ACC112 (cell line): Measurements from ENCODE around the gene SLC25A25.

Source experiments
- H2AFZ ChIP-seq: fragments of 200-600 bp; sonication (generic); one replicate; pipeline ENCODE4 v1.6.0; 2017; ENCODE audit warnings: antibody characterized with exemption, low read length; ENCODE audit not compliant: unreplicated experiment
- H3K27ac ChIP-seq: fragments of 200-600 bp; sonication (generic); 2 replicates; pipeline ENCODE4 v1.5.1; 2014; ENCODE audit warnings: low read depth, mild to moderate bottlenecking, antibody characterized with exemption, low read length, moderate library complexity
- H3K27me3 ChIP-seq: fragments of 200-600 bp; sonication (generic); 2 replicates; pipeline ENCODE4 v1.6.1; 2014; ENCODE audit warnings: mild to moderate bottlenecking, antibody characterized with exemption, low read length, moderate library complexity, mixed read lengths; ENCODE audit not compliant: insufficient read depth
- H3K36me3 ChIP-seq: fragments of 200-600 bp; sonication (generic); 2 replicates; pipeline ENCODE4 v1.6.1; 2016; ENCODE audit warnings: mild to moderate bottlenecking, antibody characterized with exemption, low read length, moderate library complexity, mixed read lengths; ENCODE audit not compliant: insufficient read depth
- H3K4me1 ChIP-seq: fragments of 200-600 bp; sonication (generic); one replicate; pipeline ENCODE4 v1.6.1; 2016; ENCODE audit warnings: low read length, mixed read lengths; ENCODE audit not compliant: insufficient read depth, unreplicated experiment, control insufficient read depth
- H3K4me3 ChIP-seq: fragments of 200-600 bp; sonication (generic); 2 replicates; pipeline ENCODE4 v1.5.1; 2014; ENCODE audit warnings: mild to moderate bottlenecking, low read depth, low read length
- H3K79me2 ChIP-seq: fragments of 200-600 bp; sonication (generic); one replicate; pipeline ENCODE4 v1.6.0; 2016; ENCODE audit warnings: low read length; ENCODE audit not compliant: control insufficient read depth, unreplicated experiment, insufficient read depth

The SLC25A25 gene

DNA sequence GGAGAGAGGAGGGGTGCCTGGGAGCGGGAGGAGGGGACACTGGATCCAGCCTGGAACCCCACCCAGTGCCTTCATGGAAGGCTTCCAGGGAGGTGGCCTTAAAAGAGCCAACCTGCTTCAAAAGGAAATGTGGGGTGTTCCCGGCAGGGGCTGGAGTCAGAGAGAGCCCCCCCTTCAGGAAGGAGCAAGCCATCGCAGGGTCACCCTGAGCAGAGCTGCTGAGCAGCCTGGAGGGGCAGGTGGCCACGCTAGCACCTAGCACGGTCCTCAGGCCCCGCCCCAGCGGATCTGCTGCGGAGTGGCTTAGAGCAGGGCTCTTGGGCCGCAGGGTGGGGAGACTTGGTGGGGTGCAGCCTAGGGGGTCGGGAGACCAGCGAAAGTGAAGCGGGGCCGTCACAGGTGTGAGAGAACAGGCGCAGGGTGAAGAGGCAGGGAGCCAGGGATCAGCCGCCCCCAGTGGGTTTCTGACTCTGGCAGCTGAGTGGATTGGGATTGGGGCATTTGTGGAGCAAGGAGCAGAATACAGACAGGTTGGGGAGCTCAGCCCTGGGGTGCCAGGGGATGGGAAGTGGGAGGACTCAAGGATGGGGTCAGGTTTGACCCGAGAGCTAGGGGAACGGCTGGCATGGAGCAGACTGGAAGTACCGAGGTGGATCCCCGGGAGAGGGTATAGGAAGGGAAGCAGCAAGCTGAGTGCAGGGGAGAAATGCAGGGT is 82.7 kb downstream of the SLC25A25 start:
- no peak overlapping the region for H3K27ac ChIP-seq

DNA sequence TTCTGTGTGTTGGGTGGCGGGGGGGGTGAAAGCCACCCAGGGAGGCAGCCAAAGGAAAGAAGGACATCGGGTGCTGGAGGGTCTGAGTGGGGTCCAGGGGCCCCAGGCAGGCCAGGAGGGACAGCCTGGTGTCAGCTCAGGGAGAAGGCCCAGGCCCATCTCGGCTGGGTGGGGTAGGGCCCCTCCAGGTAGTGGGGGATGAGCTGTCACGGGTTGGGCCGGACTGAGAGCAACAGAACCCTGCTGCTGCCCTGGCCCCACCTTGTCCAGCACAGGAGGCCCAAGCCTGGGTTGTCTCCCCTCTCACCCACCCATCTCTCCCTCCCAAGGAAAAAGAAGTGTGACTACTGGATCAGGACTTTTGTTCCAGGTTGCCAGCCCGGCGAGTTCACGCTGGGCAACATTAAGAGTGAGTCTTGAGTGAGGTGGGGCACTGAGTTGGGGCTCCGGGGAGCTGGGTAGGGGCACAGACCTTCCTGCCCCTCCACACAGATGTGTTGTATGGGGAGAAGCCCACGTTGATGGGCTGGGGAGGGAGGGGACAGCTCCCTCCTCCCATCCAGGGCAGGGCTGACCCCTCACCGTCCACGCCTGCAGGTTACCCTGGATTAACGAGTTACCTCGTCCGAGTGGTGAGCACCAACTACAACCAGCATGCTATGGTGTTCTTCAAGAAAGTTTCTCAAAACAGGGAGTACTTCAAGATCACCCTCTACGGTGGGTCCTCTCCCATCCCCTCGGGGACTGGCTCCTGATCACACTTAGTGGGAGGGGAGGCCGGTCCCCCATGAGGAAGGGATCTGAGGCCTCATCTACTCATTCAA is 83.5 kb downstream of the SLC25A25 start:
- Histone ChIP-seq H3K79me2 (no peaks in the 10 kb centered on the region), H2AFZ (no peak overlapping the region), H3K4me1 (no peaks in the 10 kb centered on the region), H3K36me3 (no peaks in the 10 kb centered on the region), H3K27me3 (no peaks in the 10 kb centered on the region), H3K4me3 (no peak overlapping the region), H3K27ac (no peak overlapping the region)

More for the DNA sequence above, 82.7 kb downstream of the SLC25A25 start:
- Histone ChIP-seq H2AFZ (no peak overlapping the region), H3K36me3 (no peaks in the 10 kb centered on the region), H3K4me3 (no peak overlapping the region), H3K27me3 (no peaks in the 10 kb centered on the region), H3K4me1 (no peaks in the 10 kb centered on the region), H3K79me2 (no peaks in the 10 kb centered on the region)

DNA sequence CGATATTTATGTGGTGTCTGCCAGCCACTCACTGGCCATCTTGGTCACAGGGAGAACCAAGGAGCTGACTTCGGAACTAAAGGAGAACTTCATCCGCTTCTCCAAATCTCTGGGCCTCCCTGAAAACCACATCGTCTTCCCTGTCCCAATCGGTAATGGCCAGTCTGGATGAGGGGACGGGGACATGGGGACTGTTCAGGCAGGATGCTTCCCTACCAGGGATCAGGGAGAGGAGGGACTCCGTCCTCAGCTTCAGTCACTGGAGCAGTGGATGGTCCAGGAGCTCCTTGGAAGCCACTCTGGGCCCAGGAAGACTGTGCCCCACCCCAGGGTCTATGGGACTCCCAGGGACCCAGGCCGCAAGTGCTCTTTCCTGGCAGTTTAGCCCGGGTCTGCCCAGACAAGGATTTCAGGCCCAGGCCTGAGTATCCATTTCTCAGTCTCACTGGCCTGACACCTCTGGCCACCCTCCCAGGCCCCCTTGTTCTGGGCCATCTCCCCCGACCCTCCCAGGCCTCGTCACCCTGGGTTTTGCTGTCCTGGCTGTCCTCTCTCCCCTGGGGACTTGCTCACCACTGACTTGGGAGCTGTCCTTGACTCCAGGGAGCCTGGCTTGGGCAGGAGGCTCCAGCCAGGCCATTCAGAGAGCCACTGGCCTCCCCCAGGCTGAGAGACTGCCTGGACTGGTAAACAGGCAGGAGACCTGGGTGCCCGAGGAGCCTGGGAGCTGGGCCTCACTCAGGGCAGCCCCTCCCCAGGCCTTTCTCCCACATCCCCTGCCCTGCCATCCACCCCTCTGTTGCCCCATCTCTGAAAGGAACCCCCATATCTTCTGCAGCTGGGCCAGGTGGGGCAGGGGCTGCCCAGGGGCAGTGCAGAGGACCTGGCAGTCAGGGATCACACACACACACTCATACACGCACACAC is 84.4 kb downstream of the SLC25A25 start:
- no peak overlapping the region for H3K4me3 ChIP-seq
- no peaks in the 10 kb centered on the region for H3K36me3 ChIP-seq
- no peaks in the 10 kb centered on the region for H3K4me1 ChIP-seq
- H2AFZ ChIP-seq, result no peak overlapping the region
- H3K27me3 ChIP-seq, result no peaks in the 10 kb centered on the region
- H3K27ac ChIP-seq, result no peak overlapping the region
- no peaks in the 10 kb centered on the region for H3K79me2 ChIP-seq

DNA sequence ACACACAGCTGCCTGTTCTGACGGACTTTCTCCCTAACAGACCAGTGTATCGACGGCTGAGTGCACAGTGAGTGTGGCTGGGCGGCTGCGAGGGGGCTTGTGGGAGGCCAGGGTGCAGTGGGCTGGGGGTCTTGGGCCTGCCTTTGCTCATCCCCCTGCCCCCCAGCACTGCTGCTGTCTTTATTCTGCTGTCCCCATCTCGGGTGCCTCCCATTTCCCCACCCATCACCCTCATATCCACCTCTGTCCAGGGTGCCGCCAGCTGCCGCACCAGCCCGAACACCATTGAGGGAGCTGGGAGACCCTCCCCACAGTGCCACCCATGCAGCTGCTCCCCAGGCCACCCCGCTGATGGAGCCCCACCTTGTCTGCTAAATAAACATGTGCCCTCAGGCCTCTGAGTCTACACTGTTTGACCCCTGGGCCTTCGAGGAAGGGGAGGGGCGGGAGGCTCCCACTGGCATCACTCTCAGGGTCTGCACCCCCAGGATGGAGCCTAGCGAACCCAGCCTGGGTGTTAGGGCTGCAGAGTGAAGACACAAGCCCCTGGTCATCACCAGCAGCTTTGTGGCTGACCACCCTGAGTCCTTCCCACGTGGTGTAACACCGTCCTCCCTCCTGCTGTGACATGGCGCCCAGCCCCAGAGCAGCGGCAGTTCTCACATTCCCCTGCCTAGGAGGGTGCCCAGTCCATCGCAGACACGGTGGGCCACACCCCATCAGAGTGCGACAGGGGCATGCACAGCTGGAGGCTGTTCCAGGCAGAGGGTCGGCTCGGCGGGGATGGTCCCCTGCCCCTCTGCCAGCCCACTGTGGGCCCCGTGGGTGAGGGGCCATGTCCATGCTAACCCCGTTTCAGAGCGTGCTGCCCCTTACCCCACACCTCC is 85.3 kb downstream of the SLC25A25 start:
- Histone ChIP-seq H2AFZ (no peak overlapping the region), H3K27me3 (no peaks in the 10 kb centered on the region), H3K4me3 (no peak overlapping the region), H3K4me1 (no peaks in the 10 kb centered on the region), H3K36me3 (no peaks in the 10 kb centered on the region), H3K79me2 (no peaks in the 10 kb centered on the region), H3K27ac (no peak overlapping the region)

DNA sequence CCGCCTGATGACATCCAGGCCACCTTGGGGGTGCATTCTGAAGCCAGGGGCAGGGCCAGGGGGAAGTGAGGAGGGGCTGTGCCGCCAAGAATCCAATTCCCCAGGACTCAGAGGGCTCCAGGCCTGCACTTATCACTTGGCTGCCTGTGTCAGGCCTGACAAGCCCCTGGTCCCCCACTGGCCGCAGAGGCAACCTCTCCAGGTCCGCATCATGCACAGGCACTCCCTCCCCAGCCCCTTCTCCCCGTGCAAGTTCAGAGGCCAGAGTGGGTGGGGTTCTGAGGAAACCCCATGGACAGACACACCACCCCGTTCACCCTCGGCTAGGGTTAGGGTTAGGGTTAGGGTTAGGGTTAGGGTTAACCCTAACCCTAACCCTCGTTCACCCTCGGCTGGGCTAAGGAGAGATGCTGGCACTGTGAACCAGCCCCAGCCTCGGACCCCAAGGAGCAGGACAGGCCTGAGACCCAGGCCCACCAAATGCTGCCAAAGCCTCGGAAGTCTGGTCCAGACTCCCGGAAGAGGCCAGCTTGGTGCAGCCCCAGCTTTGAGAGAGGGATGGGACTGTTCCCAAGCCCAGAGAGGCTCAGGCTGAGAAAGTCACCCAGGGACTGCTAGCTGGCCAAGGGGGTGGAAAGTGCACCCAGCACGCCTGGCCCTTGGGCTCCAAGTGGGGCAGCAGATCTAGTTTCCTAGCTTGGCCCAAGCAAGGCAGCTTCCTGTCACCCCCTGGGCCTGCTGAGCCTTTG is 86.1 kb downstream of the SLC25A25 start:
- no peaks in the 10 kb centered on the region for H3K79me2 ChIP-seq
- no peaks in the 10 kb centered on the region for H3K27me3 ChIP-seq
- no peaks in the 10 kb centered on the region for H3K36me3 ChIP-seq
- H2AFZ ChIP-seq, result no peak overlapping the region
- H3K4me1 ChIP-seq, result no peaks in the 10 kb centered on the region
- H3K4me3 ChIP-seq, result no peak overlapping the region
- H3K27ac ChIP-seq, result no peak overlapping the region

DNA sequence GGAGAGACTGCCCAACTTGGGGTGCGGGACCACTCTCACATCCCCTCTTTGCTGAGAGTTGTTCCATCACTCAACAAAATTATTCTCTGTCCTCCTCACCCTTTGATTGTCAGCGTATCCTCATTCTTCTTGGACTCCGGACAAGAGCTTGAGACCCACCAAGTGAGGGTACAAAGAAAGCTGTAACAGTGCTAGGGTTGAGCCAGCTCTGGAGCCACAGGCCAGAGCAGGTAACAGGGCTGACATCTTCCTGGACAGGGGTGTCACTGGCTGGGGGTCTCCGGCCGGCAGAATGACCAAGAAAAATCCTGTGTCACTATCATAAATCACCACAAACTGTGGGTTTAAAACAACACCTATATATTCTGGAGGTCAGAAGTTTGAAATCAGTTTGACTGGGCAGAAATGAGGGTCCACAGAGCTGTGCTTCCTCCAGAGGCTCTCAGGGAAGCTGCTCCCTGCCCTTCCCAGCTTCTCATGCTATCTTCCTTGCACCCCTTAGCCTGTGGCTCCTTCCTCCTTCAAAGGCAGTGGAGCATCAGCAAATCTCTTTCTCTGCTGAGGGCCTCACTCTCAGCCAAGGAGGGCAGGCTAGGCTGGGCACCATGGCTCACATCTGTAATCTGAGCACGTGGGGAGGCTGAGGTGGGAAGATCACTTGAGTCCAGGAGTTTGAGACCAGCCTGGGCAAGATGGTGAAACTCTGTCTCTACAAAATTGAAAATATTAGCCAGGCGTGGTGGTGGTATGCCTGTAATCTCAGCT is 87.9 kb downstream of the SLC25A25 start:
- H3K4me3 ChIP-seq, result no peak overlapping the region
- H2AFZ ChIP-seq, result no peak overlapping the region
- no peaks in the 10 kb centered on the region for H3K79me2 ChIP-seq
- H3K36me3 ChIP-seq, result no peaks in the 10 kb centered on the region
- H3K4me1 ChIP-seq, result peaks cover 2% of the 10 kb centered on the region
- H3K27ac ChIP-seq, result no peak overlapping the region
- no peaks in the 10 kb centered on the region for H3K27me3 ChIP-seq
